ENCODE results near the gene ST3GAL5.

DNA sequence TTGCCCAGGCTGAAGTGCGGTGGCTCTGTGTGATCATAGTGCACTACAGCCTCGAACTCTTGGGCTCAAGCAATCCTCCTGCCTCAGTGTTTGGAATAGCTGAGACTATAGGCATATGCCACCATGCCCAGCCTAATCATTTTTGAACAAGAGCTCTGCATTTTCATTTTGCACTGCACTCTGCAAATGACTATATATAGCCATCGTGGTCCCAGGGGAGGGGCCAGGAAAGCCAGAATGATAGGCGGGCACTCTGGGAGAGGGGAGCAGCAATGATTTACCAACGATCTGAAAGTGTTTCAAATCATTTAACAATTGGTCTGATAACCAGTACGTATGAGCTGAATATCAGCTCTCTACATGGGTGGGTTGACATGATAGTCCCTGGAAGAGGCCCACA lies 22.3 kb upstream of the ST3GAL5 start:
- TF ChIP-seq, protein P1, sequence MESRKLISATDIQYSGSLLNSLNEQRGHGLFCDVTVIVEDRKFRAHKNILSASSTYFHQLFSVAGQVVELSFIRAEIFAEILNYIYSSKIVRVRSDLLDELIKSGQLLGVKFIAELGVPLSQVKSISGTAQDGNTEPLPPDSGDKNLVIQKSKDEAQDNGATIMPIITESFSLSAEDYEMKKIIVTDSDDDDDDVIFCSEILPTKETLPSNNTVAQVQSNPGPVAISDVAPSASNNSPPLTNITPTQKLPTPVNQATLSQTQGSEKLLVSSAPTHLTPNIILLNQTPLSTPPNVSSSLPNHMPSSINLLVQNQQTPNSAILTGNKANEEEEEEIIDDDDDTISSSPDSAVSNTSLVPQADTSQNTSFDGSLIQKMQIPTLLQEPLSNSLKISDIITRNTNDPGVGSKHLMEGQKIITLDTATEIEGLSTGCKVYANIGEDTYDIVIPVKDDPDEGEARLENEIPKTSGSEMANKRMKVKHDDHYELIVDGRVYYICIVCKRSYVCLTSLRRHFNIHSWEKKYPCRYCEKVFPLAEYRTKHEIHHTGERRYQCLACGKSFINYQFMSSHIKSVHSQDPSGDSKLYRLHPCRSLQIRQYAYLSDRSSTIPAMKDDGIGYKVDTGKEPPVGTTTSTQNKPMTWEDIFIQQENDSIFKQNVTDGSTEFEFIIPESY (IDR thresholded peaks at IDR 0.05; ENCODE audit: borderline replicate concordance, low read depth) = no peak
- TF ChIP-seq POLR2AphosphoS5 (IDR thresholded peaks at IDR 0.05; ENCODE audit: low read depth, low read length) (no peak), NRF1 (IDR thresholded peaks at IDR 0.05; ENCODE audit: low read depth, low read length) (no peak), EZH2phosphoT487 (IDR thresholded peaks at IDR 0.05; ENCODE audit: borderline replicate concordance, low read depth) (no peak), GABPA (IDR thresholded peaks at IDR 0.05; ENCODE audit: low read depth) (no peak), MXI1 (IDR thresholded peaks at IDR 0.05; ENCODE audit: low read depth, low read length) (no peak), GATA2 (CRISPR knock-in tag; IDR thresholded peaks at IDR 0.05) (no peak), RCOR1 (IDR thresholded peaks at IDR 0.05; ENCODE audit: low read length) (no peak)
- TF ChIP-seq, protein P2, sequence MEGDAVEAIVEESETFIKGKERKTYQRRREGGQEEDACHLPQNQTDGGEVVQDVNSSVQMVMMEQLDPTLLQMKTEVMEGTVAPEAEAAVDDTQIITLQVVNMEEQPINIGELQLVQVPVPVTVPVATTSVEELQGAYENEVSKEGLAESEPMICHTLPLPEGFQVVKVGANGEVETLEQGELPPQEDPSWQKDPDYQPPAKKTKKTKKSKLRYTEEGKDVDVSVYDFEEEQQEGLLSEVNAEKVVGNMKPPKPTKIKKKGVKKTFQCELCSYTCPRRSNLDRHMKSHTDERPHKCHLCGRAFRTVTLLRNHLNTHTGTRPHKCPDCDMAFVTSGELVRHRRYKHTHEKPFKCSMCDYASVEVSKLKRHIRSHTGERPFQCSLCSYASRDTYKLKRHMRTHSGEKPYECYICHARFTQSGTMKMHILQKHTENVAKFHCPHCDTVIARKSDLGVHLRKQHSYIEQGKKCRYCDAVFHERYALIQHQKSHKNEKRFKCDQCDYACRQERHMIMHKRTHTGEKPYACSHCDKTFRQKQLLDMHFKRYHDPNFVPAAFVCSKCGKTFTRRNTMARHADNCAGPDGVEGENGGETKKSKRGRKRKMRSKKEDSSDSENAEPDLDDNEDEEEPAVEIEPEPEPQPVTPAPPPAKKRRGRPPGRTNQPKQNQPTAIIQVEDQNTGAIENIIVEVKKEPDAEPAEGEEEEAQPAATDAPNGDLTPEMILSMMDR (IDR thresholded peaks at IDR 0.05) = no peak
- TF ChIP-seq, protein P3, sequence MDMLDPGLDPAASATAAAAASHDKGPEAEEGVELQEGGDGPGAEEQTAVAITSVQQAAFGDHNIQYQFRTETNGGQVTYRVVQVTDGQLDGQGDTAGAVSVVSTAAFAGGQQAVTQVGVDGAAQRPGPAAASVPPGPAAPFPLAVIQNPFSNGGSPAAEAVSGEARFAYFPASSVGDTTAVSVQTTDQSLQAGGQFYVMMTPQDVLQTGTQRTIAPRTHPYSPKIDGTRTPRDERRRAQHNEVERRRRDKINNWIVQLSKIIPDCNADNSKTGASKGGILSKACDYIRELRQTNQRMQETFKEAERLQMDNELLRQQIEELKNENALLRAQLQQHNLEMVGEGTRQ (IDR thresholded peaks at IDR 0.05; ENCODE audit: borderline replicate concordance, low read depth, low read length) = no peak
